H1 (cell line): ENCODE measurements around the gene SOS1. TPM values are rescaled to one million over a fixed set of nuclear protein-coding genes. Genes with fewer than 3 reads are reported as not detected.

ENCODE experiments used
- POLR2AphosphoS5 ChIP-seq: IDR thresholded peaks from 2 replicates; pipeline ENCODE4 v1.6.1; 2011; ENCODE audit warnings: low read depth, low read length
- TBP ChIP-seq: IDR thresholded peaks from 2 replicates; pipeline ENCODE4 v1.6.1; 2011; ENCODE audit warnings: low read depth, low read length, improper control_type of control experiment
- YY1 ChIP-seq: IDR thresholded peaks from 2 replicates; pipeline ENCODE4 v1.6.1; 2011; ENCODE audit warnings: low read depth, mild to moderate bottlenecking, low read length
- ZNF274 ChIP-seq: IDR thresholded peaks from 2 replicates; pipeline ENCODE4 v1.7.0; 2012; ENCODE audit warnings: low read length, borderline replicate concordance; ENCODE audit errors: extremely low read depth
- polyA plus RNA-seq, 7 experiments: library from polyadenylated mRNA; depleted of rRNA in 3 of 7; stranded (reverse) in 5 of 7; unstranded in 2 of 7; fragments of >200 nt in 5 of 7; fragments of 200-250 nt in 2 of 7; gene quantifications; 1 replicate in 5 of 7; 2 replicates in 1 of 7; 4 replicates in 1 of 7; pipeline versions ENCODE4 v1.2.1 to v1.2.3, GENCODE V29; 2011 to 2013; ENCODE audit warnings: missing spikeins in 2 of 7, mixed read lengths in 2 of 7
- total RNA-seq: library from RNA; stranded (reverse); fragmentation: NEBNext Ultra II Directional; extraction: Animal tissue kit (Norgen Biotek cat#: 25700); gene quantifications from 2 replicates; pipeline ENCODE4 v1.2.1, GENCODE V29; 2021
- TF ChIP-seq, protein P1 (sequence below): fragments of 300-600 bp; sonication (generic); IDR thresholded peaks from 2 replicates; pipeline ENCODE4 v1.7.1; 2012; ENCODE audit warnings: low read length, moderate library complexity, mild to moderate bottlenecking, inconsistent platforms; ENCODE audit not compliant: insufficient replicate concordance

Gene SOS1
- total and polyA plus RNA-seq, 2 of the 8 experiments (the other 6 are each of a cell fraction or from before 2014, with no cell fraction given) = 25.7 to 27.0 TPM

DNA sequence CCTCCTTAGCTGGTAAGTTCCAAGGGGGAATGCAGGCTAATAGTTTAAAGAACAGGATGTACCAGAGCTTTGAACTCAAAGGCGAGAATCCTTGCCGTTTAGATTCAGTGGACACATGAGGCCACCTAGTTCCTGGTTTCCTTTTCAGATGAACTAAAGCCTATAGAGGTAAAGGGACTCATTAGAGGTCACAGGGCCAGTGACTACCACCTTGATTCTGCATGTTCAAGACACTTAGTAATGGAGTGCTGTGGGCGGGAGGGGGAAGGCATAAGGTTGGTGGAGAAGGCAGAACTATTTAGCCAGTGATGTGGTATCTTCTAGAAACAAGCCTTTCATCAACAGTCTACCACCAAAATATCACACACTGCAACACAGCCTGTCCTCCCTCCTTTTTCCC lies 183.3 kb downstream of the SOS1 start (continued):
- TF ChIP-seq, protein P1, sequence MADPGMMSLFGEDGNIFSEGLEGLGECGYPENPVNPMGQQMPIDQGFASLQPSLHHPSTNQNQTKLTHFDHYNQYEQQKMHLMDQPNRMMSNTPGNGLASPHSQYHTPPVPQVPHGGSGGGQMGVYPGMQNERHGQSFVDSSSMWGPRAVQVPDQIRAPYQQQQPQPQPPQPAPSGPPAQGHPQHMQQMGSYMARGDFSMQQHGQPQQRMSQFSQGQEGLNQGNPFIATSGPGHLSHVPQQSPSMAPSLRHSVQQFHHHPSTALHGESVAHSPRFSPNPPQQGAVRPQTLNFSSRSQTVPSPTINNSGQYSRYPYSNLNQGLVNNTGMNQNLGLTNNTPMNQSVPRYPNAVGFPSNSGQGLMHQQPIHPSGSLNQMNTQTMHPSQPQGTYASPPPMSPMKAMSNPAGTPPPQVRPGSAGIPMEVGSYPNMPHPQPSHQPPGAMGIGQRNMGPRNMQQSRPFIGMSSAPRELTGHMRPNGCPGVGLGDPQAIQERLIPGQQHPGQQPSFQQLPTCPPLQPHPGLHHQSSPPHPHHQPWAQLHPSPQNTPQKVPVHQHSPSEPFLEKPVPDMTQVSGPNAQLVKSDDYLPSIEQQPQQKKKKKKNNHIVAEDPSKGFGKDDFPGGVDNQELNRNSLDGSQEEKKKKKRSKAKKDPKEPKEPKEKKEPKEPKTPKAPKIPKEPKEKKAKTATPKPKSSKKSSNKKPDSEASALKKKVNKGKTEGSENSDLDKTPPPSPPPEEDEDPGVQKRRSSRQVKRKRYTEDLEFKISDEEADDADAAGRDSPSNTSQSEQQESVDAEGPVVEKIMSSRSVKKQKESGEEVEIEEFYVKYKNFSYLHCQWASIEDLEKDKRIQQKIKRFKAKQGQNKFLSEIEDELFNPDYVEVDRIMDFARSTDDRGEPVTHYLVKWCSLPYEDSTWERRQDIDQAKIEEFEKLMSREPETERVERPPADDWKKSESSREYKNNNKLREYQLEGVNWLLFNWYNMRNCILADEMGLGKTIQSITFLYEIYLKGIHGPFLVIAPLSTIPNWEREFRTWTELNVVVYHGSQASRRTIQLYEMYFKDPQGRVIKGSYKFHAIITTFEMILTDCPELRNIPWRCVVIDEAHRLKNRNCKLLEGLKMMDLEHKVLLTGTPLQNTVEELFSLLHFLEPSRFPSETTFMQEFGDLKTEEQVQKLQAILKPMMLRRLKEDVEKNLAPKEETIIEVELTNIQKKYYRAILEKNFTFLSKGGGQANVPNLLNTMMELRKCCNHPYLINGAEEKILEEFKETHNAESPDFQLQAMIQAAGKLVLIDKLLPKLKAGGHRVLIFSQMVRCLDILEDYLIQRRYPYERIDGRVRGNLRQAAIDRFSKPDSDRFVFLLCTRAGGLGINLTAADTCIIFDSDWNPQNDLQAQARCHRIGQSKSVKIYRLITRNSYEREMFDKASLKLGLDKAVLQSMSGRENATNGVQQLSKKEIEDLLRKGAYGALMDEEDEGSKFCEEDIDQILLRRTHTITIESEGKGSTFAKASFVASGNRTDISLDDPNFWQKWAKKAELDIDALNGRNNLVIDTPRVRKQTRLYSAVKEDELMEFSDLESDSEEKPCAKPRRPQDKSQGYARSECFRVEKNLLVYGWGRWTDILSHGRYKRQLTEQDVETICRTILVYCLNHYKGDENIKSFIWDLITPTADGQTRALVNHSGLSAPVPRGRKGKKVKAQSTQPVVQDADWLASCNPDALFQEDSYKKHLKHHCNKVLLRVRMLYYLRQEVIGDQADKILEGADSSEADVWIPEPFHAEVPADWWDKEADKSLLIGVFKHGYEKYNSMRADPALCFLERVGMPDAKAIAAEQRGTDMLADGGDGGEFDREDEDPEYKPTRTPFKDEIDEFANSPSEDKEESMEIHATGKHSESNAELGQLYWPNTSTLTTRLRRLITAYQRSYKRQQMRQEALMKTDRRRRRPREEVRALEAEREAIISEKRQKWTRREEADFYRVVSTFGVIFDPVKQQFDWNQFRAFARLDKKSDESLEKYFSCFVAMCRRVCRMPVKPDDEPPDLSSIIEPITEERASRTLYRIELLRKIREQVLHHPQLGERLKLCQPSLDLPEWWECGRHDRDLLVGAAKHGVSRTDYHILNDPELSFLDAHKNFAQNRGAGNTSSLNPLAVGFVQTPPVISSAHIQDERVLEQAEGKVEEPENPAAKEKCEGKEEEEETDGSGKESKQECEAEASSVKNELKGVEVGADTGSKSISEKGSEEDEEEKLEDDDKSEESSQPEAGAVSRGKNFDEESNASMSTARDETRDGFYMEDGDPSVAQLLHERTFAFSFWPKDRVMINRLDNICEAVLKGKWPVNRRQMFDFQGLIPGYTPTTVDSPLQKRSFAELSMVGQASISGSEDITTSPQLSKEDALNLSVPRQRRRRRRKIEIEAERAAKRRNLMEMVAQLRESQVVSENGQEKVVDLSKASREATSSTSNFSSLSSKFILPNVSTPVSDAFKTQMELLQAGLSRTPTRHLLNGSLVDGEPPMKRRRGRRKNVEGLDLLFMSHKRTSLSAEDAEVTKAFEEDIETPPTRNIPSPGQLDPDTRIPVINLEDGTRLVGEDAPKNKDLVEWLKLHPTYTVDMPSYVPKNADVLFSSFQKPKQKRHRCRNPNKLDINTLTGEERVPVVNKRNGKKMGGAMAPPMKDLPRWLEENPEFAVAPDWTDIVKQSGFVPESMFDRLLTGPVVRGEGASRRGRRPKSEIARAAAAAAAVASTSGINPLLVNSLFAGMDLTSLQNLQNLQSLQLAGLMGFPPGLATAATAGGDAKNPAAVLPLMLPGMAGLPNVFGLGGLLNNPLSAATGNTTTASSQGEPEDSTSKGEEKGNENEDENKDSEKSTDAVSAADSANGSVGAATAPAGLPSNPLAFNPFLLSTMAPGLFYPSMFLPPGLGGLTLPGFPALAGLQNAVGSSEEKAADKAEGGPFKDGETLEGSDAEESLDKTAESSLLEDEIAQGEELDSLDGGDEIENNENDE = no peak
- TF ChIP-seq TBP (no peak), POLR2AphosphoS5 (no peak), ZNF274 (no peak), YY1 (no peak)
